ENCODE results near the gene TRAF4.
"Not testable (repeated sequence)": the region's sequence is repeated elsewhere in the genome, so short reads cannot be mapped to it uniquely, and the experiment has no call there.

The TRAF4 gene

DNA sequence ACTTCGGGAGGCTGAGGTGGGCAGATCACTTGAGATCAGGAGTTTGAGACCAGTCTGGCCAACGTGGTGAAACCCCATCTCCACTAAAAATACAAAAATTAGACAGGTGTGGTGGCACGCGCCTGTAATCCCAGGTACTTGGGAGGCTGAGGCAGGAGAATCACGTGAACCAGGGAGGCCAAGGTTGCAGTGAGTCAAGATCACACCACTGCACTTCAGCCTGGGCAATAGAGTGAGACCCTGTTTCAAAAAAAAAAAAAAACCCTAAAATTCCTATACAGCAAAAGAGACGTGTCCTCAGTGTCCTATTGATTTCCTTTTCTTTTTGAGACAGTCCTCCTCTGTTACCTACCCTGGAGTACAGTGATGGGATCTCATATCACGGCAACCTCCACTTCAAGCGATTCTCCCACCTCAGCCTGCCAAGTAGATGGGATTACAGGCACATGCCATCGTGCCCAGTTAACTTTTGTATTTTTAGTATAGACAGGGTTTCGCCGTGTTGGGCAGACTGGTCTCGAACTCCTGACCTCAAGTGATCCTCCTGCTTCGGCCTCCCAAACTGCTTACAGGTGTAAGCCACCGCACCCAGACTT lies 51.1 kb downstream of the TRAF4 start:
- DNase-seq: not testable (repeated sequence)

- peak; percentile 48 for DNase-seq
Observed at GRCh38 chr17:28796062-28796461, 52.3 kb downstream of the TRAF4 start.
